NCI-H1436 treated with DMSO at 0.1 percent for 48 hours (cell line): ENCODE measurements around the gene SASH3.
"Not testable (repeated sequence)": the region's sequence is repeated elsewhere in the genome, so short reads cannot be mapped to it uniquely, and the experiment has no call there.

Experiments
- DNase-seq: peaks from one replicate; lab custom pipeline; 2025; lab: John Stamatoyannopoulos, UW

Gene SASH3

GRCh38 chrX:129779747-129780146 is at the start of gene SASH3:
Gene SASH3, plus strand, starts transcription at chrX:129779949. Its CDS starts 149 bp downstream, at chrX:129780098.
- DNase-seq = no peak

GRCh38 chrX:129731228-129731627 is 48.5 kb upstream of the SASH3 start:
- no peak for DNase-seq

- no peak for DNase-seq
Measured at GRCh38 chrX:129732857-129733256, 46.9 kb upstream of the SASH3 start.

- DNase-seq = no peak
Measured at GRCh38 chrX:129733335-129733734, 46.4 kb upstream of the SASH3 start.

GRCh38 chrX:129736491-129736890 is 43.3 kb upstream of the SASH3 start:
- DNase-seq = no peak

GRCh38 chrX:129737916-129738315 is 41.8 kb upstream of the SASH3 start:
- no peak for DNase-seq

- no peak for DNase-seq
Measured at GRCh38 chrX:129738466-129739308, 41.1 kb upstream of the SASH3 start, which contains the start of gene XPNPEP2. Gene XPNPEP2, plus strand, starts transcription at chrX:129738979. Its CDS starts 235 bp downstream, at chrX:129739214.

GRCh38 chrX:129739578-129739977 is 40.2 kb upstream of the SASH3 start:
- no peak for DNase-seq

GRCh38 chrX:129741880-129742758 is 37.6 kb upstream of the SASH3 start:
- no peak for DNase-seq

GRCh38 chrX:129742759-129743152 is 37.0 kb upstream of the SASH3 start:
- DNase-seq = not testable (repeated sequence)

GRCh38 chrX:129743821-129744220 is 35.9 kb upstream of the SASH3 start:
- no peak for DNase-seq

- no peak for DNase-seq
Measured at GRCh38 chrX:129744861-129745321, 34.9 kb upstream of the SASH3 start.

- DNase-seq = no peak
Measured at GRCh38 chrX:129746557-129747470, 32.9 kb upstream of the SASH3 start.

GRCh38 chrX:129747533-129747932 is 32.2 kb upstream of the SASH3 start:
- no peak for DNase-seq

GRCh38 chrX:129748305-129748704 is 31.4 kb upstream of the SASH3 start:
- no peak for DNase-seq

GRCh38 chrX:129749069-129749468 is 30.7 kb upstream of the SASH3 start:
- DNase-seq = no peak

- DNase-seq = no peak
Measured at GRCh38 chrX:129750971-129751370, 28.8 kb upstream of the SASH3 start.

- no peak for DNase-seq
Measured at GRCh38 chrX:129754056-129755024, 25.4 kb upstream of the SASH3 start.

- DNase-seq = no peak
Measured at GRCh38 chrX:129755779-129756650, 23.7 kb upstream of the SASH3 start.
